ENCODE measurements around the gene DAP3.
"Not testable (repeated sequence)": the region's sequence is repeated elsewhere in the genome, so short reads cannot be mapped to it uniquely, and the experiment has no call there.

The DAP3 gene

GRCh38 chr1:155713075-155713474, 24.2 kb downstream of the DAP3 start:
- no peak for DNase-seq
- POLR2A ChIA-PET, result interaction anchor here (0.6 kb wide), 1 partner anchor 104 kb away, joined by 4 read pairs; no protein-coding TSS in a partner anchor
- H3K27me3 ChIP-seq (replicated peaks in 2 of 5; ENCODE audit: control insufficient read depth in 4 of 5, insufficient read depth in 5 of 5, low read length in 4 of 5), result no peaks in the 10 kb centered on the region
- no peak overlapping the region for H3K27ac ChIP-seq (ENCODE audit: insufficient read depth in 1 of 2, low read depth in 1 of 2, low read length in 2 of 2, poor library complexity in 1 of 2, severe bottlenecking in 2 of 2)
- H3K4me1 ChIP-seq (ENCODE audit: control extremely low read depth in 1 of 4, control insufficient read depth in 4 of 4, insufficient read depth in 4 of 4, low read length in 3 of 4), result no peaks in the 10 kb centered on the region
- H3K9me3 ChIP-seq (ENCODE audit: control extremely low read depth in 1 of 5, control insufficient read depth in 4 of 5, insufficient read depth in 2 of 5, low read depth in 1 of 5, low read length in 4 of 5), result peaks cover 0 to 4% (median 4%) of the 10 kb centered on the region in 5 experiments
- CTCF ChIA-PET, result interaction anchor here (0.6 to 1.3 kb wide), 4 partner anchors 10 to 71 kb away, joined by 3 read pairs; no protein-coding TSS in a partner anchor
- no peak overlapping the region for H3K4me3 ChIP-seq (ENCODE audit: control insufficient read depth in 1 of 7, extremely low read depth in 1 of 7, insufficient read depth in 4 of 7, low read depth in 2 of 7, low read length in 6 of 7)
- peaks cover 5 to 34% (median 11%) of the 10 kb centered on the region in 4 experiments for H3K36me3 ChIP-seq (ENCODE audit: control insufficient read depth in 4 of 4, insufficient read depth in 4 of 4, low read length in 3 of 4)
- no CpG with 5 or more reads among the region's 2 CpGs for WGBS (ENCODE audit: insufficient coverage)

DNA sequence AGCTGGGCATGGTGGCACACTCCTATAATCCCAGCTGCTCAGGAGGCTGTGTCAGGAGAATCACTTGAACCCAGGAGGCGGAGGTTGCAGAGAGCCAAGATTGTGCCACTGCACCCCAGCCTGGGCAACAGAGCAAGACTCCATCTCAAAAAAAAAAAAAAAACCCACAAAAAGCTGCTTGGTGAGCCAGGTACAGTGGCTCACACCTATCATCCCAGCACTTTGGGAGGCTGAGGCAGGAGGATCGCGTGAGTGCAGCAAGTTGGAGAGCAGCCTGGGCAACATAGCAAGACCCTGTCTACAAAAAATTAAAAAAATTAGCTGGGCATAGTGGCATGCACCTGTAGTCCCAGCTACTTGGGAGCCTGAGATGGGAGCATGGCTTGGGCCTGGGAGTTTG, 26.2 kb downstream of the DAP3 start:
- POLR2A ChIA-PET; H3K9me3 ChIP-seq (ENCODE audit: control extremely low read depth in 1 of 5, control insufficient read depth in 4 of 5, insufficient read depth in 2 of 5, low read depth in 1 of 5, low read length in 4 of 5); H3K27ac ChIP-seq (ENCODE audit: insufficient read depth in 1 of 2, low read depth in 1 of 2, low read length in 2 of 2, poor library complexity in 1 of 2, severe bottlenecking in 2 of 2); H3K4me1 ChIP-seq (ENCODE audit: control extremely low read depth in 1 of 4, control insufficient read depth in 4 of 4, insufficient read depth in 4 of 4, low read length in 3 of 4); H3K27me3 ChIP-seq (replicated peaks in 2 of 5; ENCODE audit: control insufficient read depth in 4 of 5, insufficient read depth in 5 of 5, low read length in 4 of 5); H3K4me3 ChIP-seq (ENCODE audit: control insufficient read depth in 1 of 7, extremely low read depth in 1 of 7, insufficient read depth in 4 of 7, low read depth in 2 of 7, low read length in 6 of 7); DNase-seq: not testable (repeated sequence)
- 100% methylated on average over 3 of the region's 3 CpGs for WGBS (ENCODE audit: insufficient coverage)
- peaks cover 0 to 31% (median 13%) of the 10 kb centered on the region in 4 experiments for H3K36me3 ChIP-seq (ENCODE audit: control insufficient read depth in 4 of 4, insufficient read depth in 4 of 4, low read length in 3 of 4)
- CTCF ChIA-PET, result interaction anchor here (1.5 to 1.6 kb wide), 3 partner anchors 10 to 11 kb away, joined by 4 to 6 read pairs (median 4); no protein-coding TSS in a partner anchor

DNA sequence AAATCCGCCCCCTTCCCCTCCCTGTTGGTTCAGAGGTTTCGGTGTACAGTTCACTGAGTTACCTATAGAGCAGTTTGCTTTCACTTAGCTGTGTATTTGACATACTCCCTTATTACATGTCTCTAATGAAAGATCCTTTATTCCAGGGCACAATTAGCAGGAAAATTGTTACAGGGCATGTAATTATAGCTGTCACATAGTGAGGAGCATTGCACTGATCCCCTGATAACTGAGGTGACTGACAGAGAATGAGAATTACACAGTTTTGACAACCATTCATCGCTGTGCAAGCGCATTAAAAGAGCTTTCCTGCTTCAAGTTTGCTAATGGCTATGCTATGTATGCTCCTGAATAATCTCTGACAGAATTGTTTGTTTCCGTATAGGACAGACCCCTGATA, 26.9 kb downstream of the DAP3 start:
- H3K4me3 ChIP-seq (ENCODE audit: control insufficient read depth in 1 of 7, extremely low read depth in 1 of 7, insufficient read depth in 4 of 7, low read depth in 2 of 7, low read length in 6 of 7), result no peak overlapping the region
- H3K9me3 ChIP-seq (ENCODE audit: control extremely low read depth in 1 of 5, control insufficient read depth in 4 of 5, insufficient read depth in 2 of 5, low read depth in 1 of 5, low read length in 4 of 5), result no peaks in the 10 kb centered on the region
- H3K36me3 ChIP-seq (ENCODE audit: control insufficient read depth in 4 of 4, insufficient read depth in 4 of 4, low read length in 3 of 4), result peaks cover 0 to 31% (median 14%) of the 10 kb centered on the region in 4 experiments
- CTCF ChIA-PET, result interaction anchor here (1.5 to 1.6 kb wide), 3 partner anchors 9 to 11 kb away, joined by 4 to 6 read pairs (median 4); no protein-coding TSS in a partner anchor
- DNase-seq, result no peak
- no peaks in the 10 kb centered on the region for H3K4me1 ChIP-seq (ENCODE audit: control extremely low read depth in 1 of 4, control insufficient read depth in 4 of 4, insufficient read depth in 4 of 4, low read length in 3 of 4)
- POLR2A ChIA-PET, result no interaction called here
- WGBS (ENCODE audit: insufficient coverage), result 100% methylated on average over 2 of the region's 5 CpGs
- no peaks in the 10 kb centered on the region for H3K27me3 ChIP-seq (replicated peaks in 2 of 5; ENCODE audit: control insufficient read depth in 4 of 5, insufficient read depth in 5 of 5, low read length in 4 of 5)
- H3K27ac ChIP-seq (ENCODE audit: insufficient read depth in 1 of 2, low read depth in 1 of 2, low read length in 2 of 2, poor library complexity in 1 of 2, severe bottlenecking in 2 of 2), result no peak overlapping the region

GRCh38 chr1:155717041-155717440, 28.1 kb downstream of the DAP3 start:
- WGBS (ENCODE audit: insufficient coverage), result 100% methylated on average over 2 of the region's 7 CpGs
- no peaks in the 10 kb centered on the region for H3K9me3 ChIP-seq (ENCODE audit: control extremely low read depth in 1 of 5, control insufficient read depth in 4 of 5, insufficient read depth in 2 of 5, low read depth in 1 of 5, low read length in 4 of 5)
- no peak overlapping the region for H3K4me3 ChIP-seq (ENCODE audit: control insufficient read depth in 1 of 7, extremely low read depth in 1 of 7, insufficient read depth in 4 of 7, low read depth in 2 of 7, low read length in 6 of 7)
- DNase-seq, result no peak
- no peaks in the 10 kb centered on the region for H3K4me1 ChIP-seq (ENCODE audit: control extremely low read depth in 1 of 4, control insufficient read depth in 4 of 4, insufficient read depth in 4 of 4, low read length in 3 of 4)
- no peaks in the 10 kb centered on the region for H3K27me3 ChIP-seq (replicated peaks in 2 of 5; ENCODE audit: control insufficient read depth in 4 of 5, insufficient read depth in 5 of 5, low read length in 4 of 5)
- no peak overlapping the region for H3K27ac ChIP-seq (ENCODE audit: insufficient read depth in 1 of 2, low read depth in 1 of 2, low read length in 2 of 2, poor library complexity in 1 of 2, severe bottlenecking in 2 of 2)
- ChIA-PET POLR2A (no interaction called here), CTCF (interaction anchor here (1.1 kb wide), 1 partner anchor 10 kb away, joined by 4 read pairs; no protein-coding TSS in a partner anchor)
- peaks cover 0 to 39% (median 17%) of the 10 kb centered on the region in 4 experiments for H3K36me3 ChIP-seq (ENCODE audit: control insufficient read depth in 4 of 4, insufficient read depth in 4 of 4, low read length in 3 of 4)

DNA sequence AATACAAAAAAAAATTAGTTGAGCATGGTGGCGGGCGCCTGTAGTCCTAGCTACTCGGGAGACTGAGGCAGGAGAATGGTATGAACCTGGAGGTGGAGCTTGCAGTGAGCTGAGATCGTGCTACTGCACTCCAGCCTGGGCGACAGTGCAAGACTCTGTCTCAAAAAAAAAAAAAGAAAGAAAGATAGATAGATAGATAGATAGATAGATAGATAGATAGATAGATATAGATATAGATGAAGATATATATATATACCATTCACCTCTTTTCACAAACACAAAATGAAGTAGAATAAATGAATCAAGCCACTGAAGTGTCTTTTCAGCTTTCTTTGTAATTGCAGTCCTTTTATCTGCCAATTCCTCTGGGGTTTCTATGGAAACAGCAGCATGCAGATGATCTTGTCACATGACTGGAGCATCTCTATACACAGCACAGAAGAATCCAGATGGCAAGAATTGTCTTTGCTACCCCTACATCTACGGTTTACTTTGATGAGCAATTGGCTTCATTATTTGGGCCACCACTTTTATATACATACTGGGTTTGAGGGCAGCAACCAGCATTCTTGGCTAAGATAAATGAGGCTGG, 29.7 kb downstream of the DAP3 start:
- H3K27me3 ChIP-seq (replicated peaks in 2 of 5; ENCODE audit: control insufficient read depth in 4 of 5, insufficient read depth in 5 of 5, low read length in 4 of 5); CTCF ChIA-PET; H3K4me3 ChIP-seq (ENCODE audit: control insufficient read depth in 1 of 7, extremely low read depth in 1 of 7, insufficient read depth in 4 of 7, low read depth in 2 of 7, low read length in 6 of 7); POLR2A ChIA-PET; H3K9me3 ChIP-seq (ENCODE audit: control extremely low read depth in 1 of 5, control insufficient read depth in 4 of 5, insufficient read depth in 2 of 5, low read depth in 1 of 5, low read length in 4 of 5); DNase-seq; H3K4me1 ChIP-seq (ENCODE audit: control extremely low read depth in 1 of 4, control insufficient read depth in 4 of 4, insufficient read depth in 4 of 4, low read length in 3 of 4); H3K27ac ChIP-seq (ENCODE audit: insufficient read depth in 1 of 2, low read depth in 1 of 2, low read length in 2 of 2, poor library complexity in 1 of 2, severe bottlenecking in 2 of 2): not testable (repeated sequence)
- H3K36me3 ChIP-seq (ENCODE audit: control insufficient read depth in 4 of 4, insufficient read depth in 4 of 4, low read length in 3 of 4), result peaks cover 3 to 36% (median 20%) of the 10 kb centered on the region in 4 experiments
- WGBS (ENCODE audit: insufficient coverage), result 95% methylated on average over 4 of the region's 6 CpGs

GRCh38 chr1:155719703-155720102, 30.8 kb downstream of the DAP3 start:
- H3K36me3 ChIP-seq (ENCODE audit: control insufficient read depth in 4 of 4, insufficient read depth in 4 of 4, low read length in 3 of 4), result peaks cover 3 to 33% (median 19%) of the 10 kb centered on the region in 4 experiments
- CTCF ChIA-PET, result interaction anchor here (0.7 kb wide), 1 partner anchor 9 kb away, joined by 4 read pairs; no protein-coding TSS in a partner anchor

DNA sequence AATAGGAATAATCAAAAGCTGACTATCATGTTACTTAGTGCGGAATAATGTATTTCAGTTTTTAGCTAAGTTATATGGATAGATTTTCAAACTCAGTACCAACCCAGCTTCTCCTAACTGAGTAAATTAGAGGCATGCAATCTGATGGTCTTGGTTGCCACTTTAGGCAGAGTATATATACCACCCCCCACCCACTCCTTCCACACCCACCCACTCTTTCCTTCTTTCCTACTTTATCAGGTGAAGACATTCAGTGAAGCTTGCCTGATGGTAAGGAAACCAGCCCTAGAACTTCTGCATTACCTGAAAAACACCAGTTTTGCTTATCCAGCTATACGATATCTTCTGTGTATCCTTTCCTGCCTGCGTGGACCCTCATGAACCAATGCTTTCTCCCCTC, 36.3 kb downstream of the DAP3 start:
- H3K4me3 ChIP-seq (ENCODE audit: control insufficient read depth in 1 of 7, extremely low read depth in 1 of 7, insufficient read depth in 4 of 7, low read depth in 2 of 7, low read length in 6 of 7), result no peak overlapping the region
- ChIA-PET CTCF (interaction anchor here (0.6 to 1.5 kb wide), 3 partner anchors 10 to 105 kb away, joined by 3 to 4 read pairs (median 4); no protein-coding TSS in a partner anchor), POLR2A (no interaction called here)
- no peak for DNase-seq
- WGBS (ENCODE audit: insufficient coverage), result 100% methylated on average over 2 of the region's 3 CpGs
- H3K27ac ChIP-seq (ENCODE audit: insufficient read depth in 1 of 2, low read depth in 1 of 2, low read length in 2 of 2, poor library complexity in 1 of 2, severe bottlenecking in 2 of 2), result no peak overlapping the region
- peaks cover 0 to 2% (median 0%) of the 10 kb centered on the region in 4 experiments for H3K4me1 ChIP-seq (ENCODE audit: control extremely low read depth in 1 of 4, control insufficient read depth in 4 of 4, insufficient read depth in 4 of 4, low read length in 3 of 4)
- H3K36me3 ChIP-seq (ENCODE audit: control insufficient read depth in 4 of 4, insufficient read depth in 4 of 4, low read length in 3 of 4), result peaks cover 5 to 41% (median 12%) of the 10 kb centered on the region in 4 experiments
- no peaks in the 10 kb centered on the region for H3K27me3 ChIP-seq (replicated peaks in 2 of 5; ENCODE audit: control insufficient read depth in 4 of 5, insufficient read depth in 5 of 5, low read length in 4 of 5)
- no peaks in the 10 kb centered on the region for H3K9me3 ChIP-seq (ENCODE audit: control extremely low read depth in 1 of 5, control insufficient read depth in 4 of 5, insufficient read depth in 2 of 5, low read depth in 1 of 5, low read length in 4 of 5)

More at GRCh38 chr1:155719703-155720102, 30.8 kb downstream of the DAP3 start:
- H3K4me3 ChIP-seq (ENCODE audit: control insufficient read depth in 1 of 7, extremely low read depth in 1 of 7, insufficient read depth in 4 of 7, low read depth in 2 of 7, low read length in 6 of 7), result no peak overlapping the region
- no peaks in the 10 kb centered on the region for H3K27me3 ChIP-seq (replicated peaks in 2 of 5; ENCODE audit: control insufficient read depth in 4 of 5, insufficient read depth in 5 of 5, low read length in 4 of 5)
- H3K9me3 ChIP-seq (ENCODE audit: control extremely low read depth in 1 of 5, control insufficient read depth in 4 of 5, insufficient read depth in 2 of 5, low read depth in 1 of 5, low read length in 4 of 5), result no peaks in the 10 kb centered on the region
- no peak overlapping the region for H3K27ac ChIP-seq (ENCODE audit: insufficient read depth in 1 of 2, low read depth in 1 of 2, low read length in 2 of 2, poor library complexity in 1 of 2, severe bottlenecking in 2 of 2)
- no peaks in the 10 kb centered on the region for H3K4me1 ChIP-seq (ENCODE audit: control extremely low read depth in 1 of 4, control insufficient read depth in 4 of 4, insufficient read depth in 4 of 4, low read length in 3 of 4)
- WGBS (ENCODE audit: insufficient coverage), result 96% methylated on average over 4 of the region's 4 CpGs
- no peak for DNase-seq
- POLR2A ChIA-PET, result no interaction called here

All from common myeloid progenitor, CD34-positive (primary cell).